Lower lobe of right lung (tissue), 2 donors: Measurements from ENCODE around the gene THSD4. TPM values are rescaled to one million over a fixed set of nuclear protein-coding genes. Genes with fewer than 3 reads are reported as not detected.
A peak's percentile ranks its signal among the peaks of the same experiment; 100 is the strongest.

ENCODE experiments used
- ATAC-seq, 2 donors: fragments of 200-7000 bp; cut with Tn5 transposase; one replicate each; pipeline ENCODE4 v1.9.1; 2020 to 2022; ENCODE audit warnings: mild to moderate bottlenecking in 2 of 2, moderate library complexity in 2 of 2
- DNase-seq: peaks from one replicate; pipeline ENCODE4 v3.0.0-alpha.2; 2020
- H3K27ac ChIP-seq: fragments of 200-600 bp; one replicate; pipeline ENCODE4 v1.8.0; 2022
- H3K27me3 ChIP-seq: fragments of 200-600 bp; one replicate; pipeline ENCODE4 v1.8.0; 2022; ENCODE audit warnings: low read depth
- H3K36me3 ChIP-seq: fragments of 200-600 bp; one replicate; pipeline ENCODE4 v1.8.0; 2022; ENCODE audit warnings: mild to moderate bottlenecking
- H3K4me1 ChIP-seq: fragments of 200-600 bp; one replicate; pipeline ENCODE4 v1.8.0; 2022
- H3K4me3 ChIP-seq: fragments of 200-600 bp; one replicate; pipeline ENCODE4 v1.8.0; 2022; ENCODE audit warnings: mild to moderate bottlenecking
- H3K9me3 ChIP-seq: fragments of 200-600 bp; one replicate; pipeline ENCODE4 v1.8.0; 2022
- intact Hi-C: fragments of 100-400 bp; cut with DNase I; formaldehyde crosslinking; loops from one replicate; pipeline ENCODE4 v1.11.0; 2022
- total RNA-seq: library from RNA; stranded (reverse); fragmentation: NEBNext Ultra II Directional; extraction: Animal tissue kit (Norgen Biotek cat#: 25700); gene quantifications from one replicate; pipeline ENCODE4 v1.2.1, GENCODE V29; 2021
- TF ChIP-seq, protein P1 (sequence below): fragments of 200-600 bp; IDR thresholded peaks from one replicate; pipeline ENCODE4 v1.8.0; 2022; ENCODE audit warnings: antibody characterized with exemption, mild to moderate bottlenecking
- donor health status: DM: no; HTN: yes; CAD: no; lungs with severe emphysema.

Gene THSD4
- total RNA-seq, 1 donor from 2014 or later, result 18.2 TPM

- Histone ChIP-seq H3K9me3 (no peaks in the 10 kb centered on the region), H3K36me3 (no peaks in the 10 kb centered on the region), H3K27me3 (no peaks in the 10 kb centered on the region), H3K4me3 (no peak overlapping the region), H3K27ac (no peak overlapping the region), H3K4me1 (peaks cover 4% of the 10 kb centered on the region)
- intact Hi-C loops, result no loop called here
- ATAC-seq (no peak), DNase-seq (no peak)
- TF ChIP-seq, protein P1, sequence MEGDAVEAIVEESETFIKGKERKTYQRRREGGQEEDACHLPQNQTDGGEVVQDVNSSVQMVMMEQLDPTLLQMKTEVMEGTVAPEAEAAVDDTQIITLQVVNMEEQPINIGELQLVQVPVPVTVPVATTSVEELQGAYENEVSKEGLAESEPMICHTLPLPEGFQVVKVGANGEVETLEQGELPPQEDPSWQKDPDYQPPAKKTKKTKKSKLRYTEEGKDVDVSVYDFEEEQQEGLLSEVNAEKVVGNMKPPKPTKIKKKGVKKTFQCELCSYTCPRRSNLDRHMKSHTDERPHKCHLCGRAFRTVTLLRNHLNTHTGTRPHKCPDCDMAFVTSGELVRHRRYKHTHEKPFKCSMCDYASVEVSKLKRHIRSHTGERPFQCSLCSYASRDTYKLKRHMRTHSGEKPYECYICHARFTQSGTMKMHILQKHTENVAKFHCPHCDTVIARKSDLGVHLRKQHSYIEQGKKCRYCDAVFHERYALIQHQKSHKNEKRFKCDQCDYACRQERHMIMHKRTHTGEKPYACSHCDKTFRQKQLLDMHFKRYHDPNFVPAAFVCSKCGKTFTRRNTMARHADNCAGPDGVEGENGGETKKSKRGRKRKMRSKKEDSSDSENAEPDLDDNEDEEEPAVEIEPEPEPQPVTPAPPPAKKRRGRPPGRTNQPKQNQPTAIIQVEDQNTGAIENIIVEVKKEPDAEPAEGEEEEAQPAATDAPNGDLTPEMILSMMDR, result no peak
Observed at GRCh38 chr15:71334434-71334833, 219.2 kb downstream of the THSD4 start.

- no peaks in the 10 kb centered on the region for H3K4me1 ChIP-seq
Observed at GRCh38 chr15:71334873-71335272, 219.6 kb downstream of the THSD4 start.

GRCh38 chr15:71335591-71335990, 220.3 kb downstream of the THSD4 start:
- H3K4me3 ChIP-seq, result no peak overlapping the region
- TF ChIP-seq, protein P1, result no peak
- ATAC-seq (no peak), DNase-seq (no peak)
- no peaks in the 10 kb centered on the region for H3K27me3 ChIP-seq
- no peaks in the 10 kb centered on the region for H3K36me3 ChIP-seq
- no peaks in the 10 kb centered on the region for H3K9me3 ChIP-seq
- intact Hi-C loops, result no loop called here
- H3K4me1 ChIP-seq, result no peaks in the 10 kb centered on the region
- H3K27ac ChIP-seq, result no peak overlapping the region

More at GRCh38 chr15:71334873-71335272, 219.6 kb downstream of the THSD4 start:
- Histone ChIP-seq H3K36me3 (no peaks in the 10 kb centered on the region), H3K27ac (no peak overlapping the region), H3K9me3 (no peaks in the 10 kb centered on the region), H3K4me3 (no peak overlapping the region), H3K27me3 (no peaks in the 10 kb centered on the region)
- TF ChIP-seq, protein P1, result no peak
- DNase-seq, result no peak
- intact Hi-C loops, result no loop called here
- ATAC-seq, result no peak

DNA sequence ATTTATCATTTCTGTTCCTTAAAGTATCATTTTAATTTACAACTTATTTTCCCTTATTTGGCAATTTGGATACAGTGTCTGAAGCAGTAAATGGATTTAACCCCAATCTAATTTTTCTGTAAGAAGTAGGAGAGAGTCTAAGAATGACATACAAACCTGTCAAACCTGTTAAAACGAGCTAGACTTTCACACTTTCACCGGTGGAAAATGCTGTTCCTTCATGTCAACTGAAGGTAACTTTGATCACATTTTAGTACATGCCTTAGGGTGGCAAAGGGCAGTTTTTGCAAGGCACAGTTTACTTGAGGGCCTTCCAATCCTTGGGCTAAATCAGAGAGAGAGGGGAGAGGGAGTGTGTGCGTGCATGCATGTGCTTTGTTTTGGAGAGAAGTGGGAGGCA, 221.4 kb downstream of the THSD4 start:
- intact Hi-C loops, result no loop called here
- DNase-seq (no peak), ATAC-seq (no peak)
- Histone ChIP-seq H3K27me3 (no peaks in the 10 kb centered on the region), H3K27ac (no peak overlapping the region), H3K4me3 (no peak overlapping the region), H3K9me3 (no peaks in the 10 kb centered on the region), H3K4me1 (no peaks in the 10 kb centered on the region), H3K36me3 (no peaks in the 10 kb centered on the region)
- TF ChIP-seq, protein P1, result no peak

DNA sequence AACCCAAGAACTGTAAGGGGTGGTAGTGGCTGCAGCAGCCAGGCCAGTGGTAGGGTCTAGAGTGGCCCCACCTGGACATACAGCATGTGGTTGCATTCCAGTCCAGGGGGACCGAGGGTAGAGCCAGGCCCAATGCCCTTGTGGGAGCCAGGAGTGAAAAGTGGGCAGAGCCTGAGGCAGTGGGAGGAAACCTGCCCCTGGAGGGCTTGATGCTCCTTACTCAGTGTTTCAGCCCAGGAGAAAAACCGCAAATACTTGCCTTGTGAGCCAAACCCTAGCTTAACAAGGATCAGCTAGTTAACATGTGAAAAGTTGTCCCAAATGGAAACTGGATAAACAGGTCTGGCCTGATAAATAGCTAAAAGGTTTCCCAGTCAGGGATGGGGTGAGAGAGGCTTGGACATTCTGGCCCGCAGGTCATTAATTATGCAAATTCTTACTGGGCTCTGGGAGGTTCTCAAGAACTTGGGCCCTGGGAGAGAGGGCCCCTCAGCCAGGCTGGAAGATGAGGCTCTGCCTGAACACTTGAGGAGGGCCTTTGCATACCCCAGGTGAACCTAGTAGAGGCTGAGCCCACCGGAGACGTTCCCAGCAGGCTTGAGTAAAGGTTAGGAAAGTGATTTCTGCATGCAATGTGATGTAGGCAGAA, 222.1 kb downstream of the THSD4 start:
- no peak for DNase-seq

More for the DNA sequence above, 222.1 kb downstream of the THSD4 start:
- no peak overlapping the region for H3K27ac ChIP-seq
- TF ChIP-seq, protein P1, result no peak
- intact Hi-C loops, result no loop called here
- H3K4me1 ChIP-seq, result no peaks in the 10 kb centered on the region
- no peaks in the 10 kb centered on the region for H3K27me3 ChIP-seq
- no peak overlapping the region for H3K4me3 ChIP-seq
- peak; percentile 86 to 90 for ATAC-seq
- no peaks in the 10 kb centered on the region for H3K9me3 ChIP-seq
- H3K36me3 ChIP-seq, result no peaks in the 10 kb centered on the region
